22Rv1 (cell line): ENCODE data around the gene NCOA1.

Experiments used
- ZFX ChIP-seq: fragments of 450-650 bp; IDR thresholded peaks from 2 replicates; pipeline ENCODE4 v1.6.1; 2017; ENCODE audit warnings: antibody characterized with exemption, borderline replicate concordance
- TF ChIP-seq, protein P1 (sequence below): fragments of 450-650 bp; IDR thresholded peaks from 2 replicates; pipeline ENCODE4 v1.5.1; 2017; ENCODE audit warnings: mild to moderate bottlenecking

DNA sequence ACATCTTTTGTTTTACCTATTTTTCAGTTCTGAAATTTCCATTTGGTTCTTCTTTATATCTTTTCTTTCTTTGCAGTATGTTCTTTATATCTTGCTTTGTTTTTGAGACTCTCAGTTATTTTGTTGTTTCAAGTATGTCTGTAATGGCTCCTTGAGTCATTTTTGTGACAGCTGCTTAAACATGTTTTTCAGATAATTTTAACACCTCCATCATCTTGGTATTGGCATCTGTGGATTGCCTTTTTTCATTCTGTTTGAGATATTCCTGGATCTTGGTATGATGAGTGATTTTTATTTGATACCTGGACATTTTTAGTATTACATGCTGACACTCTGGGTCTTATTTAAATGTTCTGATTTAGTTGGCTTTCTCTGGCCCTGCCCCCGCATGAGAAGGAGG is 89.5 kb downstream of the NCOA1 start:
- TF ChIP-seq, protein P1, sequence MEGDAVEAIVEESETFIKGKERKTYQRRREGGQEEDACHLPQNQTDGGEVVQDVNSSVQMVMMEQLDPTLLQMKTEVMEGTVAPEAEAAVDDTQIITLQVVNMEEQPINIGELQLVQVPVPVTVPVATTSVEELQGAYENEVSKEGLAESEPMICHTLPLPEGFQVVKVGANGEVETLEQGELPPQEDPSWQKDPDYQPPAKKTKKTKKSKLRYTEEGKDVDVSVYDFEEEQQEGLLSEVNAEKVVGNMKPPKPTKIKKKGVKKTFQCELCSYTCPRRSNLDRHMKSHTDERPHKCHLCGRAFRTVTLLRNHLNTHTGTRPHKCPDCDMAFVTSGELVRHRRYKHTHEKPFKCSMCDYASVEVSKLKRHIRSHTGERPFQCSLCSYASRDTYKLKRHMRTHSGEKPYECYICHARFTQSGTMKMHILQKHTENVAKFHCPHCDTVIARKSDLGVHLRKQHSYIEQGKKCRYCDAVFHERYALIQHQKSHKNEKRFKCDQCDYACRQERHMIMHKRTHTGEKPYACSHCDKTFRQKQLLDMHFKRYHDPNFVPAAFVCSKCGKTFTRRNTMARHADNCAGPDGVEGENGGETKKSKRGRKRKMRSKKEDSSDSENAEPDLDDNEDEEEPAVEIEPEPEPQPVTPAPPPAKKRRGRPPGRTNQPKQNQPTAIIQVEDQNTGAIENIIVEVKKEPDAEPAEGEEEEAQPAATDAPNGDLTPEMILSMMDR: no peak
- TF ChIP-seq ZFX: no peak
